K562 (cell line): Measurements from ENCODE around the gene AGPAT3. TPM values are rescaled to one million over a fixed set of nuclear protein-coding genes. Genes with fewer than 3 reads are reported as not detected.

Source experiments
- BCOR ChIP-seq: fragments of 450-650 bp; IDR thresholded peaks from 2 replicates; pipeline ENCODE4 v1.6.1; 2016
- EHMT2 ChIP-seq: fragments of 450-650 bp; IDR thresholded peaks from 2 replicates; pipeline ENCODE4 v1.6.1; 2018; ENCODE audit warnings: antibody characterized with exemption
- ETV1 ChIP-seq: fragments of 450-650 bp; conservative IDR thresholded peaks from 2 replicates; pipeline ENCODE4 v1.6.1; 2016; ENCODE audit warnings: missing genetic modification characterization, control low read depth, low read depth, missing compliant biosample characterization
- ID3 ChIP-seq, 2 experiments: fragments of 250-450 bp in 1 of 2; fragments of 450-650 bp in 1 of 2; sonication (Bioruptor Pico) in 1 of 2; IDR thresholded peaks; 2 replicates each; pipeline versions ENCODE4 v1.6.1 to v1.8.0; 2016 to 2021; ENCODE audit warnings: mild to moderate bottlenecking in 2 of 2, moderate library complexity in 2 of 2, missing compliant biosample characterization in 1 of 2, missing genetic modification characterization in 1 of 2
- KDM1A ChIP-seq, 2 experiments: fragments of 450-650 bp; IDR thresholded peaks; 2 replicates each; pipeline ENCODE4 v1.6.1; 2016; ENCODE audit warnings: mild to moderate bottlenecking in 2 of 2
- MXI1 ChIP-seq: IDR thresholded peaks from 2 replicates; pipeline ENCODE4 v1.6.1; 2011; ENCODE audit warnings: low read depth, mild to moderate bottlenecking, improper control_type of control experiment, low read length
- NFYB ChIP-seq: IDR thresholded peaks from 2 replicates; pipeline ENCODE4 v1.6.1; 2011; ENCODE audit warnings: mild to moderate bottlenecking, moderate library complexity; ENCODE audit not compliant: insufficient read length; ENCODE audit errors: extremely low read depth
- RBFOX2 ChIP-seq: fragments of 200-400 bp; formaldehyde crosslinking; IDR thresholded peaks from 2 replicates; pipeline ENCODE4 v1.6.1; 2017; ENCODE audit warnings: low read depth, mild to moderate bottlenecking, low read length, moderate library complexity
- SFPQ ChIP-seq: fragments of 200-400 bp; formaldehyde crosslinking; IDR thresholded peaks from 2 replicates; pipeline ENCODE4 v1.6.1; 2017; ENCODE audit warnings: mild to moderate bottlenecking, low read depth, low read length, moderate library complexity
- SPI1 ChIP-seq: IDR thresholded peaks from 2 replicates; pipeline ENCODE4 v1.6.1; 2011; ENCODE audit warnings: low read depth, low read length, control low read depth, borderline replicate concordance
- TSHZ1 ChIP-seq: fragments of 250-450 bp; sonication (Bioruptor Pico); IDR thresholded peaks from 2 replicates; pipeline ENCODE4 v1.4.0; 2020; ENCODE audit warnings: mild to moderate bottlenecking, moderate library complexity
- USF2 ChIP-seq: sonication (generic); formaldehyde crosslinking; IDR thresholded peaks from 2 replicates; pipeline ENCODE4 v1.5.0; 2020; ENCODE audit warnings: missing genetic modification reagents
- ZKSCAN1 ChIP-seq: fragments of 150-350 bp; IDR thresholded peaks from 2 replicates; pipeline ENCODE4 v1.6.1; 2016; ENCODE audit warnings: low read depth, low read length
- ZNF140 ChIP-seq: fragments of 250-450 bp; sonication (Bioruptor Pico); IDR thresholded peaks from 2 replicates; pipeline ENCODE4 v1.8.0; 2021; ENCODE audit warnings: moderate library complexity, mild to moderate bottlenecking, inconsistent platforms
- ZNF263 ChIP-seq: sonication (generic); formaldehyde crosslinking; IDR thresholded peaks from 2 replicates; pipeline ENCODE4 v1.8.0; 2022; ENCODE audit warnings: mild to moderate bottlenecking, missing genetic modification reagents, borderline replicate concordance
- ZNF316 ChIP-seq: fragments of 450-650 bp; IDR thresholded peaks from 2 replicates; pipeline ENCODE4 v1.6.1; 2016
- ZNF655 ChIP-seq: fragments of 250-450 bp; sonication (Bioruptor Pico); IDR thresholded peaks from 2 replicates; pipeline ENCODE4 v1.5.0; 2021
- ZNF75A ChIP-seq: fragments of 450-650 bp; formaldehyde crosslinking; IDR thresholded peaks from 2 replicates; pipeline ENCODE4 v1.4.0; 2020; ENCODE audit warnings: mild to moderate bottlenecking
- ZSCAN29 ChIP-seq: fragments of 450-650 bp; IDR thresholded peaks from 2 replicates; pipeline ENCODE4 v1.6.1; 2017
- polyA plus RNA-seq, 8 experiments: library from polyadenylated mRNA; depleted of rRNA in 4 of 8; stranded (reverse) in 5 of 8; unstranded in 3 of 8; fragments of >200 nt; fragmentation: Nextera tagmentation in 2 of 8; fragmentation: Illumina TruSeq in 1 of 8; extraction: Ambion mirVana in 2 of 8; extraction: Trizol in 1 of 8; gene quantifications; 2 replicates each; pipeline versions ENCODE4 v1.2.1 to v1.2.3, GENCODE V29; 2011 to 2014; ENCODE audit warnings: inconsistent platforms in 1 of 8, missing spikeins in 1 of 8
- total RNA-seq, 7 experiments: library from RNA; depleted of rRNA in 6 of 7; stranded (reverse); fragments of >200 nt in 6 of 7; fragmentation: Illumina TruSeq in 2 of 7; extraction: Trizol in 2 of 7; gene quantifications; 2 replicates each; pipeline versions ENCODE4 v1.2.1 to v1.2.3, GENCODE V29; 2011 to 2021; ENCODE audit warnings: low replicate concordance in 1 of 7

AGPAT3 gene
- total and polyA plus RNA-seq, 9 of the 15 experiments (the other 6 are each of a cell fraction or from before 2014, with no cell fraction given): 1.5 to 88.4 (median 35.7) TPM

- TF ChIP-seq ZNF263 (no peak), ZSCAN29 (no peak), SFPQ (no peak), MXI1 (no peak), KDM1A (IDR thresholded peaks at IDR 0.05) (peak in 1 of 2 experiments; percentile 88; a peak in 2 of 4 replicates), SPI1 (no peak), ETV1 (0 out of 2 replicates have a peak, but pooled peaks have one; percentile 12), NFYB (no peak), ZNF655 (no peak), BCOR (peak; percentile 96), ZNF140 (CRISPR knock-in tag) (no peak), TSHZ1 (CRISPR knock-in tag) (no peak), ZKSCAN1 (no peak), USF2 (CRISPR knock-in tag) (no peak), ZNF316 (no peak), ID3 (CRISPR knock-in tag; IDR thresholded peaks at IDR 0.05) (0 out of 2 replicates have a peak, but pooled peaks have one; percentile 6), ID3 (tag; IDR thresholded peaks at IDR 0.05) (no peak; the same call in 1 of the 2 replicates), ZNF75A (CRISPR knock-in tag) (no peak), RBFOX2 (no peak), EHMT2 (no peak)
These were observed 72.2 kb downstream of the AGPAT3 start (continued) for GRCh38 chr21:43937051-43937832.
